Calu3 (cell line): Measurements from ENCODE around the gene RP2. TPM values are rescaled to one million over a fixed set of nuclear protein-coding genes. Genes with fewer than 3 reads are reported as not detected.

Source experiments
- BruUV-seq: library from RNA; stranded (reverse); fragments of 400-500 nt; replicated peaks from 2 replicates; lab custom pipeline; 2021; lab: Mats Ljungman, UMichigan
- CTCF ChIA-PET: fragments of 300-600 bp; sonication (Branson Sonifier 250); formaldehyde crosslinking; loops from one replicate; lab custom pipeline; 2022; ENCODE audit warnings: antibody characterized with exemption; lab: Charles Lee
- DNase-seq: peaks from one replicate; pipeline ENCODE4 v3.0.0; 2022
- H3K27ac Mint-ChIP-seq: one replicate; pipeline ENCODE4 v1.8.0; 2022; ENCODE audit warnings: mixed read lengths; ENCODE audit not compliant: unreplicated experiment
- H3K27me3 Mint-ChIP-seq: one replicate; pipeline ENCODE4 v1.8.0; 2022; ENCODE audit warnings: mixed read lengths; ENCODE audit not compliant: unreplicated experiment
- H3K36me3 Mint-ChIP-seq: one replicate; pipeline ENCODE4 v1.8.0; 2022; ENCODE audit warnings: mild to moderate bottlenecking, moderate library complexity, mixed read lengths; ENCODE audit not compliant: insufficient read depth, unreplicated experiment
- H3K4me1 Mint-ChIP-seq: one replicate; pipeline ENCODE4 v1.8.0; 2022; ENCODE audit warnings: mild to moderate bottlenecking, low read depth, mixed read lengths; ENCODE audit not compliant: unreplicated experiment
- H3K4me3 Mint-ChIP-seq: one replicate; pipeline ENCODE4 v1.8.0; 2022; ENCODE audit warnings: mild to moderate bottlenecking, low read depth, moderate library complexity, mixed read lengths; ENCODE audit not compliant: unreplicated experiment
- H3K9me3 Mint-ChIP-seq: one replicate; pipeline ENCODE4 v1.8.0; 2022; ENCODE audit warnings: low read depth, mixed read lengths; ENCODE audit not compliant: unreplicated experiment
- CTCF ChIP-seq: fragments of 200-600 bp; IDR thresholded peaks from one replicate; pipeline ENCODE4 v1.8.0; 2022; ENCODE audit warnings: antibody characterized with exemption; ENCODE audit not compliant: unreplicated experiment
- intact Hi-C: fragments of 100-400 bp; cut with micrococcal nuclease; formaldehyde crosslinking; loops from one replicate; pipeline ENCODE4 v1.10.0; 2022; ENCODE audit not compliant: unreplicated experiment
- total RNA-seq: library from RNA; stranded (reverse); gene quantifications from 2 replicates; pipeline ENCODE4 v1.2.3, GENCODE V29; 2022

RP2 gene
- total RNA-seq, 1 experiment from 2014 or later = 25.5 TPM

GRCh38 chrX:46837558-46838485 lies 979 bp downstream of the RP2 start:
- H3K9me3 Mint-ChIP-seq = no peaks in the 10 kb centered on the region
- H3K27ac Mint-ChIP-seq = peak overlapping the region; percentile 96
- BruUV-seq = TSS peak; percentile 59
- peaks cover 7% of the 10 kb centered on the region for H3K27me3 Mint-ChIP-seq
- peaks cover 29% of the 10 kb centered on the region for H3K36me3 Mint-ChIP-seq
- intact Hi-C loops = no loop called here
- TF ChIP-seq CTCF = no peak
- H3K4me1 Mint-ChIP-seq = peaks cover 8% of the 10 kb centered on the region
- CTCF ChIA-PET = no interaction called here
- peak overlapping the region; percentile 97 for H3K4me3 Mint-ChIP-seq
- no peak for DNase-seq

GRCh38 chrX:46838486-46838870 lies 1.6 kb downstream of the RP2 start:
- no peak for DNase-seq
- Mint-ChIP-seq H3K27ac (peak overlapping the region; percentile 47), H3K4me1 (peaks cover 8% of the 10 kb centered on the region), H3K9me3 (no peaks in the 10 kb centered on the region), H3K27me3 (peaks cover under 1% of the 10 kb centered on the region), H3K4me3 (peak overlapping the region; percentile 97), H3K36me3 (peaks cover 29% of the 10 kb centered on the region)
- no TSS peak for BruUV-seq
- no peak for TF ChIP-seq CTCF
- intact Hi-C loops = no loop called here
- CTCF ChIA-PET = interaction anchor here (0.6 kb wide), 1 partner anchor 66 kb away, joined by 4 read pairs; no protein-coding TSS in a partner anchor

GRCh38 chrX:46838974-46839480 lies 2.2 kb downstream of the RP2 start:
- Mint-ChIP-seq H3K36me3 (peaks cover 29% of the 10 kb centered on the region), H3K27me3 (no peaks in the 10 kb centered on the region), H3K4me3 (peak overlapping the region; percentile 97), H3K4me1 (peaks cover 8% of the 10 kb centered on the region), H3K9me3 (no peaks in the 10 kb centered on the region), H3K27ac (no peak overlapping the region)
- intact Hi-C loops = no loop called here
- no peak for TF ChIP-seq CTCF
- no TSS peak for BruUV-seq
- DNase-seq = no peak
- CTCF ChIA-PET = interaction anchor here (0.6 kb wide), 2 partner anchors 10 to 67 kb away, joined by 3 to 4 read pairs; no protein-coding TSS in a partner anchor

GRCh38 chrX:46840946-46841345 lies 4.1 kb downstream of the RP2 start:
- CTCF ChIA-PET = interaction anchor here (0.5 kb wide), 1 partner anchor 457 kb away, joined by 4 read pairs; no protein-coding TSS in a partner anchor
- Mint-ChIP-seq H3K36me3 (peaks cover 28% of the 10 kb centered on the region), H3K27ac (no peak overlapping the region), H3K9me3 (no peaks in the 10 kb centered on the region), H3K27me3 (no peaks in the 10 kb centered on the region), H3K4me1 (peaks cover 5% of the 10 kb centered on the region), H3K4me3 (no peak overlapping the region)
- intact Hi-C loops = no loop called here
- TF ChIP-seq CTCF = no peak
- DNase-seq = no peak
- no TSS peak for BruUV-seq
